GM13976 (cell line): Measurements from ENCODE around the gene LHCGR.

ENCODE experiments used
- DNase-seq: peaks from one replicate; pipeline ENCODE4 v3.0.0; 2012; ENCODE audit warnings: low spot score
- in situ Hi-C: fragments of 300-500 bp; cut with MboI; formaldehyde crosslinking; loops from one replicate; pipeline ENCODE4 v1.12.0; 2022; ENCODE audit warnings: low sequenced_read_pairs, mixed read lengths, inconsistent platforms; ENCODE audit not compliant: unreplicated experiment
- TF ChIP-seq, protein P1 (sequence below): IDR thresholded peaks from 2 replicates; pipeline ENCODE4 v1.5.1; 2012; ENCODE audit warnings: borderline replicate concordance, mild to moderate bottlenecking; ENCODE audit not compliant: insufficient read depth; ENCODE audit errors: extremely low read depth, missing control alignments, control extremely low read depth

Gene LHCGR

DNA sequence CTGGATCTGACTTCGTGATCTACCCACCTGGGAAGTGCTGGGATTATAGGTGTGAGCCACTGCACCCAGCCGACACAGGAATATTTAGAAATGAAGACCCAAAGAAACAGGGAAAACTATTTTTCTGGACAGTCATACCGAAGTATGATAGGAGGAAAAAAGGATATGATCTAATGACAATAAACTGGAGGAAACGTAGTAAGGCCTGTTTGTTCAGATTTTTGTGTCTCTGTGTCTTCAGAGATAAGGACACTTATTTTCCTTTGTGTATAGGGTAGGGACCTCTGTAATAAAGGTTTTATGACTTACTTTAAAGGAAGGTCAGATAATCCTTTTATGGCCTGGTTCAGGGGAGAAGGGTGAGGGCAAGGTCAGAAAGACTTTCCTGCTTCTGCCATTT lies 81.9 kb downstream of the LHCGR start:
- no peak for DNase-seq
- TF ChIP-seq, protein P1, sequence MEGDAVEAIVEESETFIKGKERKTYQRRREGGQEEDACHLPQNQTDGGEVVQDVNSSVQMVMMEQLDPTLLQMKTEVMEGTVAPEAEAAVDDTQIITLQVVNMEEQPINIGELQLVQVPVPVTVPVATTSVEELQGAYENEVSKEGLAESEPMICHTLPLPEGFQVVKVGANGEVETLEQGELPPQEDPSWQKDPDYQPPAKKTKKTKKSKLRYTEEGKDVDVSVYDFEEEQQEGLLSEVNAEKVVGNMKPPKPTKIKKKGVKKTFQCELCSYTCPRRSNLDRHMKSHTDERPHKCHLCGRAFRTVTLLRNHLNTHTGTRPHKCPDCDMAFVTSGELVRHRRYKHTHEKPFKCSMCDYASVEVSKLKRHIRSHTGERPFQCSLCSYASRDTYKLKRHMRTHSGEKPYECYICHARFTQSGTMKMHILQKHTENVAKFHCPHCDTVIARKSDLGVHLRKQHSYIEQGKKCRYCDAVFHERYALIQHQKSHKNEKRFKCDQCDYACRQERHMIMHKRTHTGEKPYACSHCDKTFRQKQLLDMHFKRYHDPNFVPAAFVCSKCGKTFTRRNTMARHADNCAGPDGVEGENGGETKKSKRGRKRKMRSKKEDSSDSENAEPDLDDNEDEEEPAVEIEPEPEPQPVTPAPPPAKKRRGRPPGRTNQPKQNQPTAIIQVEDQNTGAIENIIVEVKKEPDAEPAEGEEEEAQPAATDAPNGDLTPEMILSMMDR = no peak
- in situ Hi-C loops = no loop called here

DNA sequence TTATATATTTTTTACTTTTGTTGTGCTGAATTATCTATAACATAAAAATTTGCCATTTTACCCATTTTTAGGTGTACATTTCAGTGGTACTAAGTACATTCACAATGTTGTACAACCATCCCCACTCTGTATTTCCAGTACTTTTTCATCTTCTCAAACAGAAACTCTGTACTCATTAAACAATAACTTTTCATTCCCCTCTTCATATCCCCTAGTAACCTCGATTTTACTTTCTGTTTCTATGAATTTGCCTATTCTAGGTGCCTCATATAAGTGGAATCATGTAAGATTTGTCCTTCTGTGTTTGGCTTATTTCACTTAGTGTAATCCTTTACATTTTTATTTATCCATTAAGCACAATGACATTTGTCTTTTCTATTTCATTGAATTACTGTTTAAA lies 86.5 kb downstream of the LHCGR start:
- DNase-seq = no peak

DNA sequence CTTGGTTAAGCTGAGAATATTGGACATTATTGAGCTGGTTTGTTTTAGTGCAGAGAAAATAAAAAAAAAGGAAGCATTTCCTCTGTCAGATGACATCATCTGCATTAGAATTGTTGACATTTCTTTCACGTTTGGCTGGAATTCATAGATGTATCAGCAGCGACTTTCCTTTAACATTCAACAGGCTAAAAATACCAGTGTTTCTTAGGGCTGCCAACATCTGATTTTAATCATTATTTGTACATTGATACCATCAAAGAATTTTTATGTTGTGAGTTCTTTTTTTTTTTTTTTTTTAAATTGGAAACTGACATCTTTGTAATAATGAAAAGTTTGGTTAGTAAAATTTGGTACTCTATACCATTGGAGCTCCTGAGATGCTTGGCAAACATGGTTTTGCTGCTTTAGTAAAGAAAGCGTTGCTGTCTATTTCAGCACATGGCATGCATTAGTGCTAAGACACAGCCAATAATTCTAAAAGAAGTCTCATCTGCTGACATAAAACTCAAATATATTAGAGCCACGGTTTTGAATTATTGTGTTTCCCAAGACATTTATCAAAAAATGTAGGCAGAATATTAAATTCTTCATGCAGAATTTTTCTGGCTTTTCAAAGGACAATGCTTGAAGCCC lies 104.2 kb downstream of the LHCGR start:
- in situ Hi-C loops = no loop called here
- TF ChIP-seq, protein P1 = no peak
- DNase-seq = no peak

More for the DNA sequence above, 86.5 kb downstream of the LHCGR start:
- in situ Hi-C loops = no loop called here
- TF ChIP-seq, protein P1 = no peak

DNA sequence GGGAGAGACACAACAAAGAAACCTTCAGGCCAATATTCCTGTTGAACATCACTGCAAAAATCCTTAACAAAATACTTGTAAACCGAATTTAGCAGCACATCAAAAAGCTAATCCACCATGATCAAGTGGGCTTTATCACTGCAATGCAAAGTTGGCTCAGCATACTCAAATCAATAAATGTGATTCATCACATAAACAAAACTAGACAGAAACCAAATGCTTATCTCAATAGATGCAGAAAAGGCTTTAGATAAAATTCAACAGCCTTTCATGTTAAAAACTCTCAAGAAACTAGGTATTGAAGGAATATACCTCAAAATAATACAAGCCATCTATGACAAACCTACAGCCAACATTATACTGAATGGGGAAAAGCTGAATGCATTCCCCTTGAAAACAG lies 117.3 kb downstream of the LHCGR start:
- TF ChIP-seq, protein P1 = no peak
- in situ Hi-C loops = no loop called here
- DNase-seq = no peak
